Right lobe of liver (tissue), 6 donors: ENCODE data around the gene DLGAP3. TPM values are rescaled to one million over a fixed set of nuclear protein-coding genes. Genes with fewer than 3 reads are reported as not detected.

Source experiments
- ATAC-seq, 4 donors: fragments of 200-7000 bp; cut with Tn5 transposase; one replicate each; pipeline ENCODE4 v1.9.1; 2020; ENCODE audit warnings: mild to moderate bottlenecking in 4 of 4, moderate library complexity in 4 of 4
- DNase-seq, 3 donors: peaks; one replicate each; pipeline ENCODE4 v3.0.0-alpha.2; 2020
- H3K27ac ChIP-seq, 3 donors: fragments of 200-600 bp; one replicate each; pipeline ENCODE4 v1.8.0; 2022
- H3K27me3 ChIP-seq, 2 donors: fragments of 200-600 bp; one replicate each; pipeline ENCODE4 v1.8.0; 2022
- H3K36me3 ChIP-seq, 4 donors: fragments of 200-600 bp; sonication (generic) in 1 of 4; one replicate each; pipeline versions ENCODE4 v1.5.1 to v1.8.0; 2017 to 2022; ENCODE audit warnings: control low read depth in 1 of 4
- H3K4me1 ChIP-seq, 4 donors: fragments of 200-600 bp; sonication (generic) in 1 of 4; one replicate each; pipeline versions ENCODE4 v1.5.1 to v1.8.0; 2017 to 2022; ENCODE audit warnings: control low read depth in 1 of 4
- H3K4me3 ChIP-seq, 3 donors: fragments of 200-600 bp; one replicate each; pipeline ENCODE4 v1.8.0; 2022
- H3K9me3 ChIP-seq, 4 donors: fragments of 200-600 bp; sonication (generic) in 1 of 4; one replicate each; pipeline versions ENCODE4 v1.5.1 to v1.8.0; 2017 to 2022; ENCODE audit warnings: control low read depth in 1 of 4
- POLR2A ChIP-seq: fragments of 450-650 bp; IDR thresholded peaks from one replicate; pipeline ENCODE4 v1.6.1; 2017; ENCODE audit warnings: antibody characterized with exemption, mild to moderate bottlenecking
- WGBS: methylation state at CpG from one replicate; pipeline ENCODE4 v1.1.6; 2018; ENCODE audit warnings: low coverage, low lambda C conversion rate; ENCODE audit not compliant: insufficient coverage; ENCODE audit errors: missing lambda C conversion rate; 5-methylcytosine and 5-hydroxymethylcytosine counted together
- intact Hi-C, 2 donors: fragments of 100-400 bp; cut with DNase I; formaldehyde crosslinking; loops; one replicate each; pipeline versions ENCODE4 v1.11.2 to v1.14.1; 2022
- total RNA-seq, 6 experiments: library from RNA; depleted of rRNA in 2 of 6; stranded (reverse); fragments of >200 nt in 2 of 6; fragmentation: NEBNext Ultra II Directional in 3 of 6; extraction: Animal tissue kit (Norgen Biotek cat#: 25700) in 3 of 6; gene quantifications; one replicate each; pipeline versions ENCODE4 v1.1.0 to v1.2.4, GENCODE V29; 2016 to 2023
- TF ChIP-seq, protein P1 (sequence below), 4 donors: fragments of 200-600 bp in 3 of 4; fragments of 450-650 bp in 1 of 4; IDR thresholded peaks; one replicate each; pipeline versions ENCODE4 v1.5.1 to v1.8.0; 2016 to 2022; ENCODE audit warnings: antibody characterized with exemption in 4 of 4, mild to moderate bottlenecking in 2 of 4
- donor health status: DM: no; HTN: yes; CAD: no.
- donor health status: DM: no; HTN: no; CAD: no.
- donor health status: DM: no; HTN: no; CAD: no.
- donor health status: DM: no; HTN: yes; CAD: no.
- donor health status: DM: no; HTN: yes; CAD: no.

The DLGAP3 gene
- total RNA-seq, 6 experiments from 2014 or later = 0.07 to 0.13 TPM; not detected in 4

GRCh38 chr1:34833711-34834110 is 95.7 kb downstream of the DLGAP3 start:
- Histone ChIP-seq H3K9me3 (no peaks in the 10 kb centered on the region), H3K36me3 (no peaks in the 10 kb centered on the region), H3K27ac (no peak overlapping the region), H3K4me1 (no peaks in the 10 kb centered on the region), H3K4me3 (no peak overlapping the region), H3K27me3 (no peaks in the 10 kb centered on the region)
- ATAC-seq = no peak
- DNase-seq = no peak
- no peak for TF ChIP-seq POLR2A
- TF ChIP-seq, protein P1, sequence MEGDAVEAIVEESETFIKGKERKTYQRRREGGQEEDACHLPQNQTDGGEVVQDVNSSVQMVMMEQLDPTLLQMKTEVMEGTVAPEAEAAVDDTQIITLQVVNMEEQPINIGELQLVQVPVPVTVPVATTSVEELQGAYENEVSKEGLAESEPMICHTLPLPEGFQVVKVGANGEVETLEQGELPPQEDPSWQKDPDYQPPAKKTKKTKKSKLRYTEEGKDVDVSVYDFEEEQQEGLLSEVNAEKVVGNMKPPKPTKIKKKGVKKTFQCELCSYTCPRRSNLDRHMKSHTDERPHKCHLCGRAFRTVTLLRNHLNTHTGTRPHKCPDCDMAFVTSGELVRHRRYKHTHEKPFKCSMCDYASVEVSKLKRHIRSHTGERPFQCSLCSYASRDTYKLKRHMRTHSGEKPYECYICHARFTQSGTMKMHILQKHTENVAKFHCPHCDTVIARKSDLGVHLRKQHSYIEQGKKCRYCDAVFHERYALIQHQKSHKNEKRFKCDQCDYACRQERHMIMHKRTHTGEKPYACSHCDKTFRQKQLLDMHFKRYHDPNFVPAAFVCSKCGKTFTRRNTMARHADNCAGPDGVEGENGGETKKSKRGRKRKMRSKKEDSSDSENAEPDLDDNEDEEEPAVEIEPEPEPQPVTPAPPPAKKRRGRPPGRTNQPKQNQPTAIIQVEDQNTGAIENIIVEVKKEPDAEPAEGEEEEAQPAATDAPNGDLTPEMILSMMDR (IDR thresholded peaks at IDR 0.05) = no peak
- no CpG with 5 or more reads among the region's 1 CpG for WGBS
- intact Hi-C loops = no loop called here

- ATAC-seq (no peak), DNase-seq (no peak)
- no peaks in the 10 kb centered on the region for H3K36me3 ChIP-seq
- H3K4me1 ChIP-seq = peaks cover 0 to 2% (median 0%) of the 10 kb centered on the region in 4 donors
- H3K27me3 ChIP-seq = no peaks in the 10 kb centered on the region
- no peak overlapping the region for H3K4me3 ChIP-seq
- intact Hi-C loops = no loop called here
- no peak overlapping the region for H3K27ac ChIP-seq
- TF ChIP-seq, protein P1 (IDR thresholded peaks at IDR 0.05) = no peak
- TF ChIP-seq POLR2A = no peak
- 71% methylated on average over 4 of the region's 6 CpGs for whole genome bisulfite sequencing
- H3K9me3 ChIP-seq = no peaks in the 10 kb centered on the region
Observed at GRCh38 chr1:34831721-34832246, 97.7 kb downstream of the DLGAP3 start.

- H3K4me1 ChIP-seq = peaks cover 0 to 18% (median 7%) of the 10 kb centered on the region in 4 donors
- H3K27ac ChIP-seq = no peak overlapping the region
- no peaks in the 10 kb centered on the region for H3K9me3 ChIP-seq
- WGBS = 30% methylated on average over 1 of the region's 3 CpGs
- DNase-seq = no peak
- H3K36me3 ChIP-seq = no peaks in the 10 kb centered on the region
- TF ChIP-seq, protein P1 (IDR thresholded peaks at IDR 0.05) = no peak
- no peak for TF ChIP-seq POLR2A
- H3K4me3 ChIP-seq = no peak overlapping the region
- ATAC-seq = no peak
- intact Hi-C loops = no loop called here
- H3K27me3 ChIP-seq = no peaks in the 10 kb centered on the region
Observed at GRCh38 chr1:34829250-34829649, 100.2 kb downstream of the DLGAP3 start.

GRCh38 chr1:34828611-34829010 is 100.8 kb downstream of the DLGAP3 start:
- 30% methylated on average over 2 of the region's 2 CpGs for WGBS
- H3K4me1 ChIP-seq = peaks cover 0 to 18% (median 7%) of the 10 kb centered on the region in 4 donors
- DNase-seq (no peak), ATAC-seq (no peak)
- no peak overlapping the region for H3K27ac ChIP-seq
- TF ChIP-seq, protein P1 (IDR thresholded peaks at IDR 0.05) = no peak
- no peak for TF ChIP-seq POLR2A
- no peaks in the 10 kb centered on the region for H3K9me3 ChIP-seq
- H3K27me3 ChIP-seq = no peaks in the 10 kb centered on the region
- intact Hi-C loops = no loop called here
- no peaks in the 10 kb centered on the region for H3K36me3 ChIP-seq
- no peak overlapping the region for H3K4me3 ChIP-seq
